Activated T-helper 1 cell treated with anti-CD3 and anti-CD28 coated beads, Interleukin-2, amount 50 U/mL, for 16 hours (primary cell): ENCODE data around the gene CNTNAP2.

Source experiments
- DNase-seq, 2 donors: peaks; one replicate each; pipeline ENCODE4 v3.0.0-alpha.2; 2020; ENCODE audit warnings: low read depth in 1 of 2, low spot score in 1 of 2

Gene CNTNAP2

DNA sequence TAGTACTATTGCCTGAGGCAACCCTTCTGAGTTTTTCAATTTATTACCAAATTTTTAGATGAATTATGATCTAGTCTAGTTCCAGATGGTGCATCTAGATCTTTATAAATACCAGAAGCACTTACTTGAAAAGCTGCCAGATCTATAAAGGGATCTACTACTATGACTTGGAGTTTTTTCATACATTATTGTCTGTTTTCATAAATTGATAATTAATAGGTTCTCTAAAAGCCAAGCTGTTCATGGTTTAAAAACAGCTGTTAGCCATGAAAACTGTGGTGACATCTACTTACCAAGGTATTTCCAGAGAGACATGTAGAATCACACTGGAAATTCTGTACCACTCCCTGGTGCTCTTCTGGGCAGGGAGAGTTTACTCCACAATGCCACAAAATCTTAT lies 1687.4 kb downstream of the CNTNAP2 start:
- DNase-seq = no peak

DNA sequence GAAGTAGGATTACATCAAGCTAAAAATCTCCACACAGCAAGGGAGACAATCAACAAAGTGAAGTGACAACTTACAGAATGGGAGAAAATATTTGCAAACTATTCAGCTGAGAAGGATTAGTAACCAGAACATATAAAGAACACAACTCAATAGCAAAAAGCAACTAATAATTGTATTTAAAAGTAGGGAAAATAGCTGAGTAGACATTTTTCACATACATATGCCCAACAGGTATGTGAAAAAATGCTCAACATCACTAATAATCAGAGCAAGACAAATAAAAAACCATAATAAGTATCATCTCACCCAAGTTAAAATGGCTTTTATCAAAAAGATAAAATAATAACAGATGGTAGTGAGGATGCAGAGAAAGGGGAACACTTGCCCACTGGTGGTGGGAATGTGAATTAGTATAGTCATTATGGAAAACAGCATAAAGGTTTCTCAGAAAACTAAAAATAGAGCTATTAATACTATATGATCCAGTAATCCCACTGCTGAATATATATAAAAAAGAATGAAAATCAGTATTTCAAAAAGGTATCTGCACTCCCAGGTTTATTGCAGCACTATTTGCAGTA lies 1689.5 kb downstream of the CNTNAP2 start:
- no peak for DNase-seq

DNA sequence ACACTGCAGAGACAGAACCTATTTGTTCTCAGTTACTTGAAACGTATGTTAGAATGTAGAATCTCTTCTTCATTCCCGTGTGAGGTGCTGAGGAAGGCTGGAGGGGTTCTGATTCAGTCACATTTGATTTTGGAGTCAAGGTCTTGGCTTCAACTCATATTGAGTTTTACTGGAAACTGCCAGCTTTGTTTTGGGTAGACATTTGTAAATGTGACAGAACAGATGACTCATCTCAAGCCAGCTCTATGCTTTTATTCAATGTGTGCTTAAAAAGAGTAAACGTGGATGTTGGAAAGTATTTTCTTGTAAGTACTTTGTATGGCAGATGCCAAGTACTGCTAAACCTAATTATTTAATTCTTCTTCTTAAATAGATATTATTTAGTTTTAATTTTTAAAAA lies 1693.2 kb downstream of the CNTNAP2 start:
- no peak for DNase-seq

DNA sequence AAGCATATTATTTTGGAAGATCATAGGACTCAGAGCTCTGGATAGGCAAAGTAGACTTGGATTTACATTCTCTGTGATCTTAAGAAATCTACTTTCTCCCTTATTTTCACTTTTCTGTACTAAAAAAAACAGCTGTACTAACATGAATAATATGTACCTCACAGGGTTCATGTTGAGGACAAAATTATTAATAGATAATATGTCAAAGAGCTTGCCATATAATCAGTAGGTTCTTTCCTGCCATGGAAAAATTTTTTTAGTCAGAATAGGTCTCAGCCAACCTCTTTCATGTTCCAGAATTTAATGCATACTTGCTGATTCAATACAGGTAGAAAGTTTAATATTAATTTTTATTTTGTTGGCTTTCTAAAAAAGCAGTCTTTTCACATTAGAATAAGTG lies 1693.7 kb downstream of the CNTNAP2 start:
- no peak for DNase-seq

DNA sequence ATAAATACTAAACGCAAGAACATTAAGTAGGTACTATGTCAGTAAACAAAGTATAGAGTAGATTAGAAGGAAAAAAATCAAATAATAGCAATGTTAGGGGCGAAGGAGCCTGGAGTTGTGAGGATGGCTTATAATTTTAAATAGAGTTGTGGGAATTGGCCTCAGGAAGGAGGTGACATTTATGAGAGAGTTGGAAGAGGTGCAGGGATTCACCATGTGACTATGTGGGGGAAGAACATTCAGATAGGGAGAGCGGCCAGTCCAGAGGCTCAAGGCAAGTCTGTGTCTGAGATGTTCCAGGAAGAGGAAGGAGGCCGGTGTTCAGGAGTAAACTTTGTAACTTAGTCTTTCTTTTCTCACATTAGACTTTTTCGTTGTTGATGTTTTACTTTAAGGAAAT lies 1695.3 kb downstream of the CNTNAP2 start:
- no peak for DNase-seq

DNA sequence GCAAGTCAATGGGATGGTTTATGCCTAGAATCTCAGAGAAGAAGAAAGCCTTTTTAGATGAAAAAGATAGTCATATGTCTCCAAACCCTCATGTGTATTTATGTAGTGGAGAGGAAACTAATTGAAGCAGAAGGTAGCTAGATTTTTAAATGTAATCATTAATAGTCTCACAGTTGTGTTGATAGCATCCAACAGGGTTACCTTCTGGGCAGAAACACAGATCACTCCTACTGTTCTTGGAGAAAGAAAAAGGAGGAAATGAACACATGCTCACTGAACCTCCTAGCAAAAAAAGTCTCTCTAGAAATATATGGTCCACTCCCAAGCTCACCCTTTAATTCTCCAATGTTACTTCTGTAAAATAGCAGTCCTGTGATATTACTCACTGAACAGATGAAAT lies 1696.7 kb downstream of the CNTNAP2 start:
- DNase-seq = no peak

DNA sequence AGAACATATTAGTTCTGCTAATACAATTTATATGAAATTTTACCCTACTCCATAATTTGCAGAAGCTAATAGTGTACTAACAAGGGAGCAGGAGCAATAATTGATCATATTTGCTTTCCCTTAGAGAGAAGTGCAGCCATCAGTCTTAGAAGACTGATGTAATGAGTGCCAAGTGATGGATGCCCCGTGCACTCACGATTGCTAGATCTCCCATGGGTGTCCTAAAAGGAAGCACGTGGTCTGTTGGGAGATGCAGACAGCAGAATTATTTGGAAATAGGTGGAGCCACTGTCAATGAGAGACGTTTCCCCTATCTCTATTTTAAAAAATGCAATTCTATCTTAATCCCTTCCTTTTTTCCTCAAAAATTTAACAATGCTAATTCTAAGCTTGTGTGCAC lies 1701.7 kb downstream of the CNTNAP2 start:
- no peak for DNase-seq

DNA sequence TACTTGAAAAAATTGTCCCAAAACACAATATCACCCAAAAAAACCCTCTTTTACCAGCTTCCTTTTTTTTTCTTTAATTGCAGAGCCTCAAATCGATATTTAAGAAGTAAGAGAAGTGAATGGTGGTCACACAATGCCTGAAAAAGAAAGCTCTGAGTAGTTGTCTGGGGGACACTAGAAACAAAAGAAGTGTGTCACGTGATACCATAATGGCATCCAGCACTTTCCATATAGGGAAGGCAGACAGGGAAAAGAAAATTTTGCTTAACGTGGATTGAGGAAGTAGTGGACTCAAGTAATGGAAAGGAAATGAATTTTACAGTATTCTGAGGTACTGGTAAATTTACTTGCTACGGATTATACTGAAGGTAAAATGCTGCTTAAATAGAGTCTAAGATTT lies 1708.1 kb downstream of the CNTNAP2 start:
- DNase-seq = no peak

DNA sequence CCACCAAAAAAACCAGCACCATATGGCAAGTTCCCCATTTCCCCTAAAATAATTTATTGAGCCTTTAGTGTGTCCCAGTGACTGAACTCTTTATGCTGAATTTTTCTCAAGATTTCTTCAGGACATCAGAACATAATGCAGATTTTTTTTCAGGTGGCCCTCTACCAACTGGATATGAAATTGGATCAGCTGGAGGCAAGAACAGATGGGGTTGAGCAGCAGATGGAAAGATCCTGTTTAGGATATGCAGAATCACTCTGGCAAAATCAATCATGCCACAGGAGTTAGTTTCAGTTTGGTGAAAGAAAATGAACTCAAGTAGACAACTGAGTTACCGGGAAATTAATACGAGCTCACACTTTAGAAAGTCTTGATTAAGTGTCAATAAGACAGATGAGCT lies 1712.4 kb downstream of the CNTNAP2 start:
- DNase-seq = no peak

DNA sequence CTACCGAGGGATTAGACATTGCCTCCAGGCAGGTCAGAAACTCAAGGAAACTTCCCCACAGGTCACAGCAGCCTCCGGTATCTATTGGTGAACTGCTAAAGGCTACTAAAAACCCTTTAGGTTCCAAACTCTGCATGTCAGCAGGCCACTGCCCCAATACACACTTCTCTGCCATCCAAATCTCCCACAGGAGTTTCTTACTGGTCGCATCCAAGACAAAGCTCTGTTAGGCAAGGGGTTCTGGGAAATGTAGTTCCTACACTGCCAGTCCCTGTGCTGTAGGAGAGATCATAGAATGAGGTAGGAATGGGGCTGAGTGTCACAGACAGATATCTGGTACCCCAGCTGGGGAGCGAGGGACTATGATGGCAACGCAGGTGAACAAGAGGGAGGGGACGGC lies 1717.0 kb downstream of the CNTNAP2 start:
- DNase-seq = no peak

DNA sequence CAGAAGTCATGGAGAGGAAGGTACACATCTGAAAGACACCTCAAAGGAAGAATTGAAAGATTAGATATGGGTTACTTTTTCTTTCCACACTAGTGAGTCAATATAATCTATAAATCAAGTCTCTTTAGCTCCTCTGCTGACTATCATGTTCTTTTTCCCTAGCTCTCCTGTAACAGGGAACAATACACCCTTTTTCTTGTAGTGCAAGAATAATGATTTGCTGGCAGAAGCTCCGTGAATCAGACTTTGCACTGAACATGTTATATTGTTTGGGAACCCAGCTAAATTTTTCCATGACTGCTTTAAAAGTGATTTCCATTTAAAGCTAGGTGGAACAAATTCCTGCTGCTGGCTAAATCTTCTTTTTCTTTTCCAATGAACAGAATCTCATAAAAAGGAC lies 1717.4 kb downstream of the CNTNAP2 start:
- no peak for DNase-seq

DNA sequence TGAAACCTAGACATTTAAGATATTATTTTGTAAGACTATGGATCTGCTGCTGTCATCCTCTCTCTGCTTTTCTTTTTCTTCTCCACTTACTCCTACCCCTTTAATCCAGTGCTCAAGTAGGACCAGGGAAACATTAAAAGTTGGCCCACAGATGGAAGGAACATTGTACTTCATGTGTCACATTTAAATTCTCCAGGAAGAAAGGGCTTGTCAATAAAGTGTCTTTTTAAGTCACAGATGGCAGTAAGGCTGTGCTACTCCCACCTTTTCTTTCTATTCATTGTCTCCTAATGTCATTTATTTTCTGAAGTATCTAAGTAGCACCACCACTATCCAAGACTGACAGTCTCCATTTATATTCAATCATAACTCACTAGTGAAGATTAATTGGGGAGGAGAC lies 1736.2 kb downstream of the CNTNAP2 start:
- DNase-seq = no peak

DNA sequence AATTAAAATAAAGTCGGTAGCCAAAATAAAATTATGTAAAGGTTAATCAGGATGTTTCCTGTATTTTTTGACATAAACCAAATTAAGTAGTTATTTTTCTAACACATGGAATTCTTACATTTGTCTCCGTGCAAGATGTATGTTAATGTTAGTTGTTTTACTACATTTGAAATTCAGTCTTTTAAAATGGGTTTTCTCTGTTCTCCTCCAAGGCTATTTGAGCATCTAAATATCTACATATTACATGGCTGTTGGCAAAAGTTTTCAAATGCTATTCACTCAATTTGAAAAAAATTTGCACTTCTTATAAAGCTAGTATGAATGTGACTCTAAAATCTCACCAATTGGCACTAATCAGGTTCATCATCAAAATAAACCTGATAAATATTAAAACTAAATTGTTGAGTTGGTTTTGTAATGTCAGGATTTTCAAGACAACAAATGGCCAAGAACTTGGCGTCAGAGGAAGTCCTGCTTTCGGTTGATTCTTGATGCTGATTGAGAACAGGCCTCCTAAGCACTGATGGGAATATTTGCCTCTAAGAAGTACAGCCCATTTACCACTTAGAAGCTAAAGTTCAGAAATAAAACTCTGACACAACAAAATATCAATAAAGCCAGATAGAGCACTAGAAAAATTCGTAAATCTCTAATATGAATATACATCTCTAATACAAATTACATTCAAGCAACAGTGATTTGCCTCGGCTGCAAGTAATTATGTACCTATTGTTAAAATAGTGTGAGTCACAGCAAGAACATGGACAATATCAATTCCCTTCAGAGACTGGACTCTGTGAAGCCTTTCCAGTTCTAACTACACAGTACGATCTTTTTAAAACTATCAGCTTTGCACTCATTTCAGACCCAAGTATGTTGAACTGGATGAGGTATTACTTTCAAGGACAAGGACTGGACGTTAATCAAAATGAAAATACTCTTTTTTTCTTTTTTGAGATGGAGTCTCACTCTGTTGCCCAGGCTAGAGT lies 1740.8 kb downstream of the CNTNAP2 start:
- DNase-seq = no peak

DNA sequence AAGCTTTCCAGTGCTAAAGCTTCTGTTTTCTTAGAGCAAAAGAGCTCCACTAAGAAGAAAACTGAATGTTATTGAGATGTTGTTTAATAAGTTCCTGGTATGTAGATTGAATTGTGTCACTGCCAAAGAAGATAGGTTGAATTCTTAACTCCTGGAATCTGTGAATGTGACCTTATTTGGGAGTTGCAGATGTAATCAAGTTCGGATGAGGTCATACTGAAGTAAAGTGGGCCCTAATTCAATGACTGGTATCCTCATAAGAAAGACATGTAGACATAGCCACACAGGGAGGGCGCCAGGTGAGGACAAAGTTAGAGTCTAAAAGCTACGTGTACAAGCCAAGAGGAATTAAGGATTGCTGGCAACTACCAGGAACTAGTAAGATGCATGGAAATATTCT lies 1741.8 kb downstream of the CNTNAP2 start:
- DNase-seq = no peak

DNA sequence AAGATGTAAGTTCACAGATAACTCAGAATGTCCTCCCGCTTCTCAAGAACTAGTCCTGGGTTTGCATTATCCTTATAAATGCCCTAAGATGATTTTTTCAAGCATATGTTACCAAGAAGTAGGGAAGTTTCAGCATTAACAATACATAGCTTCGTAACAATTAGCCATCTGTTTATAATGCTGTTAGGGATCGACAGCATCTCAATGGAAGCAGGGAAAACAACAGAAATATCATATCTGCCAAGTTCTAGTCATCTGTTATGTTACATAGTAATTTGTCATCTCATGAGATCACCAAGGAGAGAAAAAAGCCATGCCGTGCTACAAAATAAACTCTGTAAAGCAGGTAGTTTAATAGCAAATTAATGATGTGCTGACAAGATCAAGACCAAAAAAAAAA lies 1742.4 kb downstream of the CNTNAP2 start:
- DNase-seq = no peak

DNA sequence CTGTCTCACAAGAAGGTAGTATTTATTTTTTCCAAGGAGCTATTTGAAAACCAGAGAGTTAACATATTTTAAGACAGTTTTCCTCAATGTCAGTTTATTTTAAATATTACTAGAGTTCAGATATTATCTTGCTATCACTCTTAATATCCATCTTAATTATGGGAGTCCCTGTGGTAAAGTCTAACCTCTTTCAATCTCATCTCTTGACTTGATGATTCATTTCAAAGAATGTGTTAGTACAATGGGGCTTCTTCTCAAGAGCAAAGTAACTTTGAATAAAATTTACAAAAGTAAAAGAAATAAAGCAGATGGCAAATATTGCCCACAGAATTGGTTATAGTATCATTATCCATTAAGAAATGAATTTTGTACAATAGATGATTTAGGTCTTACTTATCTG lies 1742.9 kb downstream of the CNTNAP2 start:
- no peak for DNase-seq

DNA sequence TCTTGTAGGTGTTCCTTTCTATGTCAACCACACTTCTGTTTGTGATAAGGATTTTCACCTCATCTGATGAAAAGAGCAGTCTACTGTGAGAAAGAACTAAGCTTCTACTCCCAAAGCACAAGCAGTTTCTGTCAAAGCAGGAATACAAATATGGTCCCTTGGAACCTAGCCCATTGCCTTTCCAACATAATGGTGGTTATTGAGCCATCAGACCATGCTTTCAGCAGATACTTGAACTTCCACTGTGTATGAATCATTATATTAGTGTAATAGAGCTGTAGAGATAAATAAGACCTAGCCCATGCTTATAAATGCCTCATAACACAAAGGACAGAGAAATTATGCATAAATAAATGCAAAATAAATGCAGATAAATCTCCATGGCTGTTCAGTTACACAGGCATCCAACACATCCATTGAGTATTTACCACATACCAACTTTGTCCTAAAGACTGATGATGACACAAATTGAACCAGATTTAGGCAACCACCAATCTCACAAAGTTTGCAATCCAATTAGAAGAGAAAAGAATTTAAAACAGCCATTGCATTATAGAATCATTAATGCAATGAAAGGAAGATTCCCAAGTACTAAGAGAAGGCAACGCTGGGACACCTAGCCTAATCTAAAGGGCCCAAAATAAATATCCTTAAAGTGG lies 1744.6 kb downstream of the CNTNAP2 start:
- DNase-seq = no peak

DNA sequence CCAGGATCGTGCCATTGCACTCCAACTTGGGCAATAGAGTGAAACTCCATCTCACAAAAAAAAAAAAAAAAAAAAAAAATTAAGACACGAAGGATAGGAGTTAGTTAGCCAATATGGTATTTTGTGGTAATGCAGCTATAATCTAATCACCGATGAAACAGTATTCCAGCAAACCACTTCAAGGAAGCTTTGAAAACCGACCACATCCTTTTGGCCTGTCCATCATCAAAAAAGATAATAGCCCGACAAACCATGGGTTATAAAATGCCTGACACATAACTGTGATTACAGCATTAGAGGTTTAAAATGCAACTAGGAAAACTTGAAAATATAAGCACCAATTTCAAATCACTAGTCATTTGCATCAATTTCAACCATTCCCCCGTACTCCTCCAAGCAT lies 1745.3 kb downstream of the CNTNAP2 start:
- no peak for DNase-seq

DNA sequence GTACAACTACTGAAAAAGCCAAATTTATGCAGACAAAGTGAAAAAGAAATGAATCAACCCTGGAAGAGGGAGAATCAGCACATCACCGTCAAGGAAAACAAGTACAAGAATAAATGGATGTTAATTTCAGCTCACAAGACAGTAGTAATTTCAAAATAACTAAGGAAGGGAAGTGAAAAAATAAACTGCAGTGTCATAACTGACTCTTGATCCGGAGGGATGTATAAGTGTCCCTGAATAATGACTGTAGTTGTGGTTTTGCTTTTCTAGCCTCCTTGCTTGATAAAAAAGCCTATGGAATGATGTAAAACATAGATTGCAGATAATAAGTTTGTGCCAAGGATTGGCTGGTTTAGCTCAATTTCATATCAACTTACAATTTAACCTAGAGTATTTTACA lies 1752.9 kb downstream of the CNTNAP2 start:
- DNase-seq = no peak

DNA sequence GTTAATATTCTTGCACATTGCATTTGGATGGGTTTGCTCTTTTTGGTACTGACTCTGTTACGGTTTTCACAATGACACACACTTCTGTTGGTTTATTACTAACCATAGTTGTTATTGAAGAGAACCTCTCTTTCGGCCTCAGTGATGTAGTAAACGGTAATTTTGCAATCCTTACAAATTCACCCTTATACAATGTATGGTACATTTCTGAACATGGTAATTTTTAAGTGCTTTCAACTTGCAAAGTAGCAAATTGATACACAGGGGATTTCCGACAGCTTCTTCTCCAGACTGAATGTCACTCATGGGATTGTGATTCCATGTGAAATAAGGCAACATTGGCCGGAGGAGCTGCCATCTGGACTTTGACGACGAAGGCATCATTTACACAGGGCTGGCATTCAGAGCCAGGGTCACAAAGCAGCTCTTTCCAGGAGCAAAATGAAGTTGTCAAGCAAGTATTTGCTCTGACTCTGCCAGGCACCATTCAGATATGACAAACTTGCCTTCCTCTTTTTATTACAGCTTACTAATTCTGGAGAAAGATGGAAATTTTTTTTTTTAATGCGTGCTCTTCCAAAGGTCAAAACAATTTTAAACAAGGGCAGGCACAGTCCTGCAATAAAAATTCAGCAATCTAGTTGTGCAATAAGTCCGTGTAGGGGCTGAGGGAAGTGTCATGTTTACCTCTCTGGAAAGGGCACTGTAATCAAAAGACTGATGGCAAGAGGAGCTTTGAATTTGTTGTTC lies 1762.5 kb downstream of the CNTNAP2 start:
- no peak for DNase-seq

DNA sequence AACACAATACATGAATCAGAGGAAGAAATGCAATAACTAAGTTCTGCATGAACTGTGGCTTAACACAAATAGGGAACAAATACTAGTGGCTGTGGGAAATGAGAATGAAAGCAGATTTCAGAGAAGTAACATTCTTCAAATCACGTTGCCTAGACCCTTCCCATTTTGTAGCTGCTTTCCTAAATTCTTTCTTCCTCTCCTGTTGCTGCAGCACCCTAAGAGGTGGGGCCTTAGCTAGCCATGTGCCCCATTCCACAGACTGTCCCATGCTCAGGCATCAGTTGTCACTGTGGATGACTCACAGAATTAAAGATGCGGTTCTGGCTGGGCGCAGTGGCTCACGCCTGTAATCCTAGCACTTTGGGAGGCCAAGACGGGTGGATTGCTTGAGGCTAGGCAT lies 1769.3 kb downstream of the CNTNAP2 start:
- no peak for DNase-seq

DNA sequence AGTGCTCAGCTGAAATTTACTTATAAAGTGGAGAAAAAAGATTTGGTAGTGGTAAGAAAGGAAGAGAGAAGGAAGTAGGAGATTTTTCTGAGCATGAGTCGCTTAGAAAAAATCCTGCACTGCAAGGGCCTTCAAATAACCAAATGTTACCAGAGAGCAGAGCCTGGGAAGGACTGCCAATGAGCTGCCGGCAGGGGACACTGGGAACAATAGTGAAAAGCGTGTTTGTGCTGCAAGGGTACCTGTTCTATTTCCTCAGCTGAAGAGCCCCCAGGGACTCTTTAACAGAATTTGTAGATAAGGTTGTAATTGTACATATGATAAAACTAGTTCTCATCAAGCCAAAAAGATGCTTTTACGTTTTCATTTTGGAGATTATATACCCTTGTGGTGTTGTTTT lies 1777.7 kb downstream of the CNTNAP2 start:
- DNase-seq = no peak
